NCI-H2107 treated with DMSO at 0.1 percent for 48 hours (cell line): ENCODE data around the gene PGD.
"Not testable (repeated sequence)": the region's sequence is repeated elsewhere in the genome, so short reads cannot be mapped to it uniquely, and the experiment has no call there.

Experiments
- DNase-seq: peaks from one replicate; lab custom pipeline; 2025; ENCODE audit not compliant: unreplicated experiment; lab: John Stamatoyannopoulos, UW

Gene PGD

GRCh38 chr1:10433790-10434189 is 34.9 kb downstream of the PGD start:
- no peak for DNase-seq

GRCh38 chr1:10434590-10434989 is 35.7 kb downstream of the PGD start:
- DNase-seq: no peak

- DNase-seq: no peak
Measured at GRCh38 chr1:10437052-10437451, 38.2 kb downstream of the PGD start.

GRCh38 chr1:10438677-10439163 is 39.9 kb downstream of the PGD start:
- no peak for DNase-seq

GRCh38 chr1:10440305-10440704 is 41.4 kb downstream of the PGD start:
- DNase-seq: no peak

GRCh38 chr1:10440794-10441193 is 41.9 kb downstream of the PGD start:
- no peak for DNase-seq

- no peak for DNase-seq
Measured at GRCh38 chr1:10444248-10444647, 45.4 kb downstream of the PGD start.

- DNase-seq: no peak
Measured at GRCh38 chr1:10444795-10445397, 46.0 kb downstream of the PGD start.

- no peak for DNase-seq
Measured at GRCh38 chr1:10446790-10447422, 48.0 kb downstream of the PGD start.

GRCh38 chr1:10449751-10450150 is 50.9 kb downstream of the PGD start, which contains the start of gene CORT:
Gene CORT (plus strand): TSS chr1:10450031. CDS start chr1:10450224, 193 bp downstream.
- DNase-seq: no peak

GRCh38 chr1:10450156-10450814 is 51.4 kb downstream of the PGD start:
- no peak for DNase-seq

- no peak for DNase-seq
Measured at GRCh38 chr1:10450836-10451235, 52.0 kb downstream of the PGD start.

- DNase-seq: no peak
Measured at GRCh38 chr1:10451287-10451686, 52.4 kb downstream of the PGD start.

- DNase-seq: no peak
Measured at GRCh38 chr1:10456048-10456447, 57.2 kb downstream of the PGD start.

- no peak for DNase-seq
Measured at GRCh38 chr1:10456661-10457060, 57.8 kb downstream of the PGD start.

GRCh38 chr1:10457462-10457861 is 58.6 kb downstream of the PGD start:
- DNase-seq: not testable (repeated sequence)

GRCh38 chr1:10457875-10458274 is 59.0 kb downstream of the PGD start:
- DNase-seq: no peak

- DNase-seq: no peak
Measured at GRCh38 chr1:10459184-10459583, 60.3 kb downstream of the PGD start.

GRCh38 chr1:10467078-10467477 is 68.2 kb downstream of the PGD start:
- no peak for DNase-seq

GRCh38 chr1:10470043-10470442 is 71.2 kb downstream of the PGD start:
- no peak for DNase-seq
